Esophagus squamous epithelium (tissue), 5 donors: ENCODE data around the gene UFSP1. TPM values are rescaled to one million over a fixed set of nuclear protein-coding genes. Genes with fewer than 3 reads are reported as not detected.

Experiments
- DNase-seq: peaks from one replicate; lab custom pipeline; 2025; lab: John Stamatoyannopoulos, UW
- H3K27ac ChIP-seq, 4 donors: fragments of 200-600 bp; sonication (generic); one replicate each; pipeline ENCODE4 v1.5.1; 2016 to 2019; ENCODE audit warnings: mild to moderate bottlenecking in 1 of 4
- H3K27me3 ChIP-seq, 4 donors: fragments of 200-600 bp; sonication (generic); 1 replicate in 3 of 4; 2 replicates in 1 of 4; pipeline versions ENCODE4 v1.5.1 to v1.6.0; 2017 to 2021; ENCODE audit warnings: antibody characterized with exemption in 1 of 4
- H3K36me3 ChIP-seq, 3 donors: fragments of 200-600 bp; sonication (generic); one replicate each; pipeline ENCODE4 v1.5.1; 2016 to 2019
- H3K4me1 ChIP-seq, 3 donors: fragments of 200-600 bp; sonication (generic); one replicate each; pipeline ENCODE4 v1.5.1; 2017 to 2019
- H3K4me3 ChIP-seq, 4 donors: fragments of 200-600 bp; sonication (generic); 1 replicate in 3 of 4; 2 replicates in 1 of 4; pipeline ENCODE4 v1.5.1; 2016 to 2019; ENCODE audit warnings: mild to moderate bottlenecking in 2 of 4, moderate library complexity in 1 of 4
- H3K9me3 ChIP-seq, 3 donors: fragments of 200-600 bp; sonication (generic); one replicate each; pipeline ENCODE4 v1.5.1; 2016 to 2019
- CTCF ChIP-seq, 6 experiments: fragments of 450-650 bp in 4 of 6; fragments of 200-600 bp in 2 of 6; sonication (generic) in 2 of 6; IDR thresholded peaks; one replicate each; pipeline ENCODE4 v1.5.1; 2016 to 2019; ENCODE audit warnings: antibody characterized with exemption in 6 of 6, mild to moderate bottlenecking in 4 of 6, moderate library complexity in 4 of 6
- POLR2A ChIP-seq, 4 donors: fragments of 450-650 bp; IDR thresholded peaks; one replicate each; pipeline ENCODE4 v1.6.1; 2017; ENCODE audit warnings: antibody characterized with exemption in 4 of 4, mild to moderate bottlenecking in 4 of 4, moderate library complexity in 3 of 4
- WGBS, 2 donors: methylation state at CpG; one replicate each; pipeline ENCODE4 v1.1.5; 2018; 5-methylcytosine and 5-hydroxymethylcytosine counted together
- intact Hi-C: fragments of 100-400 bp; cut with DNase I; formaldehyde crosslinking; loops from one replicate; pipeline ENCODE4 v1.15.0; 2022
- total RNA-seq, 4 donors: library from RNA; depleted of rRNA; stranded (reverse); fragments of >200 nt; gene quantifications; one replicate each; pipeline ENCODE4 v1.1.0, GENCODE V29; 2016
- donor health status: DM: yes; HTN: yes; CAD: no.

Gene UFSP1
- total RNA-seq, 4 donors from 2014 or later: 1.3 to 8.4 (median 5.5) TPM

GRCh38 chr7:100882785-100883526 lies 6.6 kb downstream of the UFSP1 start:
- peaks cover 45 to 100% (median 66%) of the 10 kb centered on the region in 3 donors for H3K36me3 ChIP-seq
- no peaks in the 10 kb centered on the region for H3K9me3 ChIP-seq
- WGBS, 2 donors: 89 to 93% methylated on average over 7 to 12 of the region's 24 CpGs
- H3K4me1 ChIP-seq: peaks cover 7 to 43% (median 12%) of the 10 kb centered on the region in 3 donors
- H3K27me3 ChIP-seq: no peaks in the 10 kb centered on the region
- TF ChIP-seq POLR2A (IDR thresholded peaks at IDR 0.05): no peak
- H3K27ac ChIP-seq: no peak overlapping the region
- no peak overlapping the region for H3K4me3 ChIP-seq
- DNase-seq: no peak
- intact Hi-C loops: no loop called here

GRCh38 chr7:100882201-100882600 lies 7.3 kb downstream of the UFSP1 start:
- no peak for TF ChIP-seq POLR2A (IDR thresholded peaks at IDR 0.05)
- no peak for TF ChIP-seq CTCF (IDR thresholded peaks at IDR 0.05)
- DNase-seq: no peak
- WGBS, 2 donors: 85 to 94% methylated on average over 2 to 9 of the region's 9 CpGs
- Histone ChIP-seq H3K4me3 (no peak overlapping the region), H3K9me3 (no peaks in the 10 kb centered on the region), H3K27ac (no peak overlapping the region), H3K36me3 (peaks cover 42 to 99% (median 62%) of the 10 kb centered on the region in 3 donors), H3K4me1 (peaks cover under 1 to 43% (median 11%) of the 10 kb centered on the region in 3 donors), H3K27me3 (no peaks in the 10 kb centered on the region)
- intact Hi-C loops: no loop called here

GRCh38 chr7:100881136-100881535 lies 8.4 kb downstream of the UFSP1 start:
- H3K27ac ChIP-seq: no peak overlapping the region
- no peaks in the 10 kb centered on the region for H3K9me3 ChIP-seq
- TF ChIP-seq CTCF (IDR thresholded peaks at IDR 0.05): no peak
- TF ChIP-seq POLR2A (IDR thresholded peaks at IDR 0.05): no peak
- H3K36me3 ChIP-seq: peaks cover 31 to 98% (median 51%) of the 10 kb centered on the region in 3 donors
- H3K27me3 ChIP-seq: no peaks in the 10 kb centered on the region
- 93 to 97% methylated on average over 17 to 20 of the region's 20 CpGs for WGBS, 2 donors
- no peak for DNase-seq
- H3K4me3 ChIP-seq: no peak overlapping the region
- peaks cover 2 to 46% (median 22%) of the 10 kb centered on the region in 3 donors for H3K4me1 ChIP-seq
- intact Hi-C loops: no loop called here

- H3K9me3 ChIP-seq: no peaks in the 10 kb centered on the region
- no peaks in the 10 kb centered on the region for H3K27me3 ChIP-seq
- no peak for TF ChIP-seq CTCF (IDR thresholded peaks at IDR 0.05)
- H3K4me3 ChIP-seq: no peak overlapping the region
- no peak overlapping the region for H3K27ac ChIP-seq
- intact Hi-C loops: no loop called here
- no peak for DNase-seq
- peaks cover 7 to 51% (median 27%) of the 10 kb centered on the region in 3 donors for H3K4me1 ChIP-seq
- WGBS, 2 donors: 89 to 94% methylated on average over 2 to 7 of the region's 7 CpGs
- peaks cover 27 to 94% (median 46%) of the 10 kb centered on the region in 3 donors for H3K36me3 ChIP-seq
These were observed 8.9 kb downstream of the UFSP1 start for GRCh38 chr7:100880645-100881044.

GRCh38 chr7:100879685-100880261 lies 9.7 kb downstream of the UFSP1 start:
- WGBS, 2 donors: 73 to 87% methylated on average over 11 of the region's 11 CpGs

More at GRCh38 chr7:100879685-100880261, 9.7 kb downstream of the UFSP1 start:
- H3K36me3 ChIP-seq: peaks cover 19 to 85% (median 38%) of the 10 kb centered on the region in 3 donors
- TF ChIP-seq POLR2A (IDR thresholded peaks at IDR 0.05) (no peak), CTCF (IDR thresholded peaks at IDR 0.05) (no peak)
- H3K4me3 ChIP-seq: no peak overlapping the region
- peaks cover 8 to 54% (median 27%) of the 10 kb centered on the region in 3 donors for H3K4me1 ChIP-seq
- no peaks in the 10 kb centered on the region for H3K9me3 ChIP-seq
- DNase-seq: no peak
- intact Hi-C loops: no loop called here
- H3K27me3 ChIP-seq: no peaks in the 10 kb centered on the region
- H3K27ac ChIP-seq: no peak overlapping the region
